ENCODE data around the gene HBEGF.

GRCh38 chr5:140309706-140310249 is 36.6 kb downstream of the HBEGF start:
- TF ChIP-seq POLR2A (IDR thresholded peaks at IDR 0.05) (no peak), CTCF (IDR thresholded peaks at IDR 0.05) (no peak), POLR2AphosphoS5 (IDR thresholded peaks at IDR 0.05) (no peak), EP300 (IDR thresholded peaks at IDR 0.05) (no peak)
